Measurements from ENCODE around the gene APOO.

APOO gene

DNA sequence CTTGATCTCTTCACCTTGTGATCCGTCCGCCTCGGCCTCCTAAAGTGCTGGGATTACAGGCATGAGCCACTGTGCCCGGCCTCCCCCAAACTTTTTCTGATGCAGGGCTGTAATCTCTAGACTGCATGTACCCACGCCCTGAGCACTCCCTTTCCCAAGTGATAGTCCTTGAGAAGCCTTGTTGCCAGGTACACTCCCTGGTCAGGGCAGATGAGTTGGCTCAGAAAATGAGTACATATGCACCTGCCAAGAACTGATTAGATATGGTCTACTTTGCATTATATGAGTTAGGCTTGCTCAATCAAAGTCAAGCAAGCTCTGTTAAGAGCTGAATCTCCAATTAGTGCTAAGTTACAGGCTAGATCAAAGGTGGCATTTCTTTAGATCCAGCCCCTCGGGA, 20.3 kb downstream of the APOO start:
- H2AFZ ChIP-seq (ENCODE audit: insufficient read depth, low read length, poor library complexity): no peak overlapping the region
- WGBS (ENCODE audit: extremely low coverage, insufficient coverage, insufficient read length): no CpG with 5 or more reads among the region's 6 CpGs

DNA sequence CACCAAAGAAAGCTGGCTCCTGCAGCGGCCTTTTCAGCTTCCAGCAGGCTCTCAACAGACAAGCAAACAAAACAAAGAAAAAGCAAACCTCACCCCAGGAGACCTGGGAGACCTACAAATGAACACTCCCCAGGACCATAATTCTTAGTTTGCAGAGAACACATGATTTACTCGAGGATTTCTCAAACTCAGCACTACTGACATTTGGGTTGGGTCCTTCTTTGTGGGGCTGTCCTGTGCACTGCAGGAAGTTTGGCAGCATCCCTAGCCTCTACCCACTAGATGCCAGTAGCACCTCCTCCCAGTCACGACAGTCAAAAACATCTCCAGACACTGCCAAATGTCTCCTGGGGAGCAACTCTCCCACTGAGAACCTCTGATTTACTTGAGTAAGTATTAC, 21.9 kb downstream of the APOO start:
- H2BK12ac ChIP-seq (ENCODE audit: low read length): no peak overlapping the region
- H3K9me3 ChIP-seq (ENCODE audit: insufficient read depth, low read depth, low read length): no peaks in the 10 kb centered on the region
- no peaks in the 10 kb centered on the region for H3K79me2 ChIP-seq (ENCODE audit: control insufficient read depth, insufficient read depth, low read length, poor library complexity)
- no peak overlapping the region for H3K27ac ChIP-seq (ENCODE audit: low read depth, low read length)
- no peak overlapping the region for H4K91ac ChIP-seq (ENCODE audit: low read depth, low read length)
- H2AK5ac ChIP-seq (ENCODE audit: low read length): no peak overlapping the region
- no peak overlapping the region for H2AFZ ChIP-seq (ENCODE audit: insufficient read depth, low read length, poor library complexity)
- no peaks in the 10 kb centered on the region for H3K36me3 ChIP-seq (ENCODE audit: control insufficient read depth in 1 of 2, insufficient read depth in 2 of 2, low read length in 2 of 2)
- H3K79me1 ChIP-seq (ENCODE audit: low read length): no peaks in the 10 kb centered on the region
- no peak overlapping the region for H3K23ac ChIP-seq (ENCODE audit: low read length)
- H3K4me2 ChIP-seq (ENCODE audit: low read length): no peak overlapping the region
- no peaks in the 10 kb centered on the region for H3K27me3 ChIP-seq (ENCODE audit: insufficient read depth, low read length)
- H3K18ac ChIP-seq (ENCODE audit: low read length): no peak overlapping the region
- WGBS (ENCODE audit: extremely low coverage, insufficient coverage, insufficient read length): no CpG with 5 or more reads among the region's 3 CpGs
- no peak overlapping the region for H4K12ac ChIP-seq (ENCODE audit: low read depth, low read length)
- no peak overlapping the region for H4K8ac ChIP-seq (ENCODE audit: low read depth, low read length)
- H2BK120ac ChIP-seq (ENCODE audit: insufficient read depth, low read length, poor library complexity): no peak overlapping the region
- H3K4ac ChIP-seq (ENCODE audit: low read depth, low read length): no peak overlapping the region
- no peak for DNase-seq
- no peak overlapping the region for H3K9ac ChIP-seq (ENCODE audit: low read length)
- no peak overlapping the region for H2BK5ac ChIP-seq (ENCODE audit: low read depth, low read length, poor library complexity)
- H3K14ac ChIP-seq (ENCODE audit: low read length): no peak overlapping the region
- no peak overlapping the region for H3K4me3 ChIP-seq (ENCODE audit: low read depth, low read length)
- peaks cover 2 to 7% of the 10 kb centered on the region in 2 experiments for H3K4me1 ChIP-seq (ENCODE audit: control insufficient read depth in 1 of 2, insufficient read depth in 2 of 2, low read length in 2 of 2)

More for the DNA sequence above, 20.3 kb downstream of the APOO start:
- Histone ChIP-seq H3K36me3 (ENCODE audit: control insufficient read depth in 1 of 2, insufficient read depth in 2 of 2, low read length in 2 of 2) (no peaks in the 10 kb centered on the region), H4K8ac (ENCODE audit: low read depth, low read length) (no peak overlapping the region), H4K91ac (ENCODE audit: low read depth, low read length) (no peak overlapping the region), H2AK5ac (ENCODE audit: low read length) (no peak overlapping the region), H3K4me2 (ENCODE audit: low read length) (no peak overlapping the region), H3K79me1 (ENCODE audit: low read length) (no peaks in the 10 kb centered on the region), H3K27me3 (ENCODE audit: insufficient read depth, low read length) (no peaks in the 10 kb centered on the region), H3K9ac (ENCODE audit: low read length) (no peak overlapping the region), H3K4me3 (ENCODE audit: low read depth, low read length) (no peak overlapping the region), H3K27ac (ENCODE audit: low read depth, low read length) (no peak overlapping the region), H3K18ac (ENCODE audit: low read length) (no peak overlapping the region), H3K9me3 (ENCODE audit: insufficient read depth, low read depth, low read length) (no peaks in the 10 kb centered on the region), H3K14ac (ENCODE audit: low read length) (no peak overlapping the region), H3K79me2 (ENCODE audit: control insufficient read depth, insufficient read depth, low read length, poor library complexity) (no peaks in the 10 kb centered on the region), H2BK120ac (ENCODE audit: insufficient read depth, low read length, poor library complexity) (no peak overlapping the region), H2BK12ac (ENCODE audit: low read length) (no peak overlapping the region), H2BK5ac (ENCODE audit: low read depth, low read length, poor library complexity) (no peak overlapping the region), H4K12ac (ENCODE audit: low read depth, low read length) (no peak overlapping the region), H3K4ac (ENCODE audit: low read depth, low read length) (no peak overlapping the region), H3K4me1 (ENCODE audit: control insufficient read depth in 1 of 2, insufficient read depth in 2 of 2, low read length in 2 of 2) (peaks cover 2 to 7% of the 10 kb centered on the region in 2 experiments), H3K23ac (ENCODE audit: low read length) (no peak overlapping the region)
- no peak for DNase-seq

DNA sequence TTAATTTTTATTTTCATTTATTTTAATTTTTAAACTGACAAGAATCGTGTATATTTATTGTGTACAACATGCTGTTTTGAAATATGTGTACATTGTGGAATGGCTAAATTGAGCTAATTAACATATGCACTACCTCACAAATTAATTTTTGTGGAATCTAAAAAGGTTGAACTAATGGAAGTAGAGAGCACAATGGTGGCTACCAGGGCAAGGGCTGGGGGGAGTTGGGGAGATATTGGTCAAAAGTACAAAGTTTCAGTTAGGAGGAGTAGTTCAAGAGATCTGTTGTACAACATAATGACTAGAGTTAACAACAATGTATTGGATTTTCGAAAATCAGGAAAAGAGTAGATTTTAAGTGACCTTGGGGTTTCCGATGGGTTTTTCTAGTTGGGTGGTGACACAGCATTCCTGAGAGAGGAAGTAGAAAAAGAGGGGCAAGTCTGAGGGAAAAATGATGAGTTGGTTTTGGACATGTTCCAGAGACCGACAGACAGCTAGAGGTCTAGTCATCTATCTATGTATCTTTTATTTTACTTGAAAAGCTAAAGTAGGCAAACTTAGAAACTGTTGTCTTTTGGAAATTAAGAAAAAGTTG, 23.2 kb downstream of the APOO start:
- H3K14ac ChIP-seq (ENCODE audit: low read length): no peak overlapping the region
- H3K18ac ChIP-seq (ENCODE audit: low read length): no peak overlapping the region
- H4K12ac ChIP-seq (ENCODE audit: low read depth, low read length): no peak overlapping the region
- no peak overlapping the region for H2BK12ac ChIP-seq (ENCODE audit: low read length)
- DNase-seq: peak in 1 of 2 donors; percentile 16
- H3K4me1 ChIP-seq (ENCODE audit: control insufficient read depth in 1 of 2, insufficient read depth in 2 of 2, low read length in 2 of 2): peaks cover 2 to 7% of the 10 kb centered on the region in 2 experiments
- no peak overlapping the region for H2AK5ac ChIP-seq (ENCODE audit: low read length)
- H3K4ac ChIP-seq (ENCODE audit: low read depth, low read length): no peak overlapping the region
- H3K79me2 ChIP-seq (ENCODE audit: control insufficient read depth, insufficient read depth, low read length, poor library complexity): no peaks in the 10 kb centered on the region
- no peak overlapping the region for H3K23ac ChIP-seq (ENCODE audit: low read length)
- H2BK5ac ChIP-seq (ENCODE audit: low read depth, low read length, poor library complexity): no peak overlapping the region
- no peaks in the 10 kb centered on the region for H3K36me3 ChIP-seq (ENCODE audit: control insufficient read depth in 1 of 2, insufficient read depth in 2 of 2, low read length in 2 of 2)
- no peak overlapping the region for H3K4me3 ChIP-seq (ENCODE audit: low read depth, low read length)
- no peaks in the 10 kb centered on the region for H3K79me1 ChIP-seq (ENCODE audit: low read length)
- no peaks in the 10 kb centered on the region for H3K9me3 ChIP-seq (ENCODE audit: insufficient read depth, low read depth, low read length)
- H2AFZ ChIP-seq (ENCODE audit: insufficient read depth, low read length, poor library complexity): no peak overlapping the region
- H3K4me2 ChIP-seq (ENCODE audit: low read length): no peak overlapping the region
- no CpG with 5 or more reads among the region's 4 CpGs for WGBS (ENCODE audit: extremely low coverage, insufficient coverage, insufficient read length)
- H4K8ac ChIP-seq (ENCODE audit: low read depth, low read length): no peak overlapping the region
- no peak overlapping the region for H2BK120ac ChIP-seq (ENCODE audit: insufficient read depth, low read length, poor library complexity)
- no peaks in the 10 kb centered on the region for H3K27me3 ChIP-seq (ENCODE audit: insufficient read depth, low read length)
- no peak overlapping the region for H3K27ac ChIP-seq (ENCODE audit: low read depth, low read length)
- no peak overlapping the region for H4K91ac ChIP-seq (ENCODE audit: low read depth, low read length)
- H3K9ac ChIP-seq (ENCODE audit: low read length): no peak overlapping the region

DNA sequence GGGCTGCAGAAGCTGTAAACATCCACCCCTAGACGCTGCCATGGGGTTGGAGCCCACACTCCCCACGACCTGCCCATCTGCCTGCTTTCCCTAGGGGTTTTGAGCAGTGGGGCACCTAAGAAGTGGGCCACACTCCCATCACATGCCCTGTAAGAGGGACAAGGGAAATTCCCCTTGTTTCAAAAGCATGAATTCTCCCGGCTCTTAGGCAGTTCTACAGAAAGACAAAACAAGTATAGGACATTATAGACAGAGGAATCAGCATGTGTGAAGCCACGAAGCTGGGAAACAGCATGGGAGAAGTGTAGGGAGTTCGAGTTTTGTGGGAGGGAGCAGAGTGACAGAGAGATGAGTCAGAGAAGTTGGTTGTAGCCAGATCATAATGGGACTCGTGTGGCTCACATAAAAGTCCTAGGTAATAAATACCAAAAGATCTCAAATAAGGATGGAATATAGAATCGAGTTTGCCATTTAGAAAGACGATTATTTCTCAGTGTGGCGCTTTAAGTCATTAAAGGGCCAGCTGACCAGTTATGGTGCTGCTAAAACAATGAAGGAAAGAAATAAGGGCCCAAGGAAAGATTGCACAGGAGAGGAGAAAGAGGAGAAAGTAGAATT, 23.9 kb downstream of the APOO start:
- no peaks in the 10 kb centered on the region for H3K27me3 ChIP-seq (ENCODE audit: insufficient read depth, low read length)
- H3K18ac ChIP-seq (ENCODE audit: low read length): no peak overlapping the region
- H2AK5ac ChIP-seq (ENCODE audit: low read length): no peak overlapping the region

More for the DNA sequence above, 23.9 kb downstream of the APOO start:
- H3K4me2 ChIP-seq (ENCODE audit: low read length): no peak overlapping the region
- peaks cover 2 to 7% of the 10 kb centered on the region in 2 experiments for H3K4me1 ChIP-seq (ENCODE audit: control insufficient read depth in 1 of 2, insufficient read depth in 2 of 2, low read length in 2 of 2)
- WGBS (ENCODE audit: extremely low coverage, insufficient coverage, insufficient read length): no CpG with 5 or more reads among the region's 9 CpGs
- peak; percentile 23 to 47 for DNase-seq
- no peaks in the 10 kb centered on the region for H3K36me3 ChIP-seq (ENCODE audit: control insufficient read depth in 1 of 2, insufficient read depth in 2 of 2, low read length in 2 of 2)
- no peak overlapping the region for H4K91ac ChIP-seq (ENCODE audit: low read depth, low read length)
- H3K9ac ChIP-seq (ENCODE audit: low read length): no peak overlapping the region
- no peaks in the 10 kb centered on the region for H3K79me2 ChIP-seq (ENCODE audit: control insufficient read depth, insufficient read depth, low read length, poor library complexity)
- no peak overlapping the region for H3K4me3 ChIP-seq (ENCODE audit: low read depth, low read length)
- H3K4ac ChIP-seq (ENCODE audit: low read depth, low read length): no peak overlapping the region
- no peak overlapping the region for H4K12ac ChIP-seq (ENCODE audit: low read depth, low read length)
- no peaks in the 10 kb centered on the region for H3K79me1 ChIP-seq (ENCODE audit: low read length)
- no peaks in the 10 kb centered on the region for H3K9me3 ChIP-seq (ENCODE audit: insufficient read depth, low read depth, low read length)
- H3K27ac ChIP-seq (ENCODE audit: low read depth, low read length): no peak overlapping the region
- no peak overlapping the region for H2BK12ac ChIP-seq (ENCODE audit: low read length)
- H4K8ac ChIP-seq (ENCODE audit: low read depth, low read length): no peak overlapping the region
- H3K23ac ChIP-seq (ENCODE audit: low read length): no peak overlapping the region
- no peak overlapping the region for H2BK120ac ChIP-seq (ENCODE audit: insufficient read depth, low read length, poor library complexity)
- H2AFZ ChIP-seq (ENCODE audit: insufficient read depth, low read length, poor library complexity): no peak overlapping the region
- no peak overlapping the region for H3K14ac ChIP-seq (ENCODE audit: low read length)
- no peak overlapping the region for H2BK5ac ChIP-seq (ENCODE audit: low read depth, low read length, poor library complexity)
